OCI-LY3 (cell line): Measurements from ENCODE around the gene AKAP9.

Experiments
- EZH2phosphoT487 ChIP-seq: fragments of 200-600 bp; shearing (Covaris generic); IDR thresholded peaks from 2 replicates; pipeline ENCODE4 v1.6.1; 2018; ENCODE audit warnings: antibody characterized with exemption, mixed run types, low read depth
- TF ChIP-seq, protein P1 (sequence below): fragments of 200-600, 300-600 bp; sonication (generic); IDR thresholded peaks from 2 replicates; pipeline ENCODE4 v1.5.1; 2014; ENCODE audit warnings: antibody characterized with exemption, low read length, low read depth

DNA sequence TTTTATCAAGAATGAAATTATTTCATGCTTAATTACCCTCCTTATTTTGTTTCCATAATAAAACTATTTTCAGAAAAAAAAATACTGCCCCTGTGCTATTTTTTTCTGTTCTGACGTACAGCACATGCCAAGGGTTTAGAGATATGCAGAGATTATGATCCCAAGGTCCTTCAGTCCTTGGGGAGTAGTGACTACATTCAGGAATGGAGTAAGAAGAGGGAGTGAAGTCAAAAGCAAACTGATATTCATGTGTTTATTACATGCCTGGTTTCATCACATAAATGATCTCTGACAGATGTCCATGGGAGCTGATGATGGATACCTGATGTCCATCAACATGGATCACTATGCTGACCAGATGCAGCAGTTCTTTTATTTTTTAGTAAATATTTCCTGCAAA lies 17.2 kb downstream of the AKAP9 start:
- TF ChIP-seq, protein P1, sequence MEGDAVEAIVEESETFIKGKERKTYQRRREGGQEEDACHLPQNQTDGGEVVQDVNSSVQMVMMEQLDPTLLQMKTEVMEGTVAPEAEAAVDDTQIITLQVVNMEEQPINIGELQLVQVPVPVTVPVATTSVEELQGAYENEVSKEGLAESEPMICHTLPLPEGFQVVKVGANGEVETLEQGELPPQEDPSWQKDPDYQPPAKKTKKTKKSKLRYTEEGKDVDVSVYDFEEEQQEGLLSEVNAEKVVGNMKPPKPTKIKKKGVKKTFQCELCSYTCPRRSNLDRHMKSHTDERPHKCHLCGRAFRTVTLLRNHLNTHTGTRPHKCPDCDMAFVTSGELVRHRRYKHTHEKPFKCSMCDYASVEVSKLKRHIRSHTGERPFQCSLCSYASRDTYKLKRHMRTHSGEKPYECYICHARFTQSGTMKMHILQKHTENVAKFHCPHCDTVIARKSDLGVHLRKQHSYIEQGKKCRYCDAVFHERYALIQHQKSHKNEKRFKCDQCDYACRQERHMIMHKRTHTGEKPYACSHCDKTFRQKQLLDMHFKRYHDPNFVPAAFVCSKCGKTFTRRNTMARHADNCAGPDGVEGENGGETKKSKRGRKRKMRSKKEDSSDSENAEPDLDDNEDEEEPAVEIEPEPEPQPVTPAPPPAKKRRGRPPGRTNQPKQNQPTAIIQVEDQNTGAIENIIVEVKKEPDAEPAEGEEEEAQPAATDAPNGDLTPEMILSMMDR, result no peak
- no peak for TF ChIP-seq EZH2phosphoT487
